Measurements from ENCODE around the gene KRT37. TPM values are rescaled to one million over a fixed set of nuclear protein-coding genes. Genes with fewer than 3 reads are reported as not detected.
"Not testable (repeated sequence)": the region's sequence is repeated elsewhere in the genome, so short reads cannot be mapped to it uniquely, and the experiment has no call there.

Gene KRT37
- total RNA-seq, 4 donors from 2014 or later: not detected

DNA sequence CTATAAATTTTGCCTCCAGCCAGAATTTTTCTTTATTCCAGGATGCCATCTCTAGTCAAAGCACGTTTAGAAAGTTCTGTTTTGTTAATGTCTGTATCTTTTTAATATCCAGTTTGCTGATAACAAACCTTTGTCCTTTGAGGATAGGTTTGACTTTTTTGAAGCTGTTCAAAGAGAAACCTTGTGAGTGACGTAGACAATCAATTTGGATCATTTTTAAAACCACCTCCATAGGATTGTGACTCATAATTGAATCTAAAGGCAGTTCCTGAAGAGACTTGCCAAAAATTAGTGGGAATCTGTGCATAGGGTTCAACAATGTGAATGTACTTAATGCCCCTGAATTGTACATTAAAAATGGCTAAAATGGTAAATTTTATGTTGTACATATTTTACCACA lies 32.9 kb downstream of the KRT37 start:
- intact Hi-C loops (cut with DNase I; ENCODE audit: low total_unique reads): no loop called here
- no peak for DNase-seq (ENCODE audit: low spot score in 2 of 2)
- 32 to 37% methylated on average over 2 of the region's 2 CpGs for WGBS, 2 donors
- TF ChIP-seq, protein P1, sequence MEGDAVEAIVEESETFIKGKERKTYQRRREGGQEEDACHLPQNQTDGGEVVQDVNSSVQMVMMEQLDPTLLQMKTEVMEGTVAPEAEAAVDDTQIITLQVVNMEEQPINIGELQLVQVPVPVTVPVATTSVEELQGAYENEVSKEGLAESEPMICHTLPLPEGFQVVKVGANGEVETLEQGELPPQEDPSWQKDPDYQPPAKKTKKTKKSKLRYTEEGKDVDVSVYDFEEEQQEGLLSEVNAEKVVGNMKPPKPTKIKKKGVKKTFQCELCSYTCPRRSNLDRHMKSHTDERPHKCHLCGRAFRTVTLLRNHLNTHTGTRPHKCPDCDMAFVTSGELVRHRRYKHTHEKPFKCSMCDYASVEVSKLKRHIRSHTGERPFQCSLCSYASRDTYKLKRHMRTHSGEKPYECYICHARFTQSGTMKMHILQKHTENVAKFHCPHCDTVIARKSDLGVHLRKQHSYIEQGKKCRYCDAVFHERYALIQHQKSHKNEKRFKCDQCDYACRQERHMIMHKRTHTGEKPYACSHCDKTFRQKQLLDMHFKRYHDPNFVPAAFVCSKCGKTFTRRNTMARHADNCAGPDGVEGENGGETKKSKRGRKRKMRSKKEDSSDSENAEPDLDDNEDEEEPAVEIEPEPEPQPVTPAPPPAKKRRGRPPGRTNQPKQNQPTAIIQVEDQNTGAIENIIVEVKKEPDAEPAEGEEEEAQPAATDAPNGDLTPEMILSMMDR (IDR thresholded peaks at IDR 0.05): no peak
- TF ChIP-seq POLR2A (IDR thresholded peaks at IDR 0.05): no peak
- H3K4me3 ChIP-seq (ENCODE audit: low read depth, poor library complexity, severe bottlenecking): no peak overlapping the region

DNA sequence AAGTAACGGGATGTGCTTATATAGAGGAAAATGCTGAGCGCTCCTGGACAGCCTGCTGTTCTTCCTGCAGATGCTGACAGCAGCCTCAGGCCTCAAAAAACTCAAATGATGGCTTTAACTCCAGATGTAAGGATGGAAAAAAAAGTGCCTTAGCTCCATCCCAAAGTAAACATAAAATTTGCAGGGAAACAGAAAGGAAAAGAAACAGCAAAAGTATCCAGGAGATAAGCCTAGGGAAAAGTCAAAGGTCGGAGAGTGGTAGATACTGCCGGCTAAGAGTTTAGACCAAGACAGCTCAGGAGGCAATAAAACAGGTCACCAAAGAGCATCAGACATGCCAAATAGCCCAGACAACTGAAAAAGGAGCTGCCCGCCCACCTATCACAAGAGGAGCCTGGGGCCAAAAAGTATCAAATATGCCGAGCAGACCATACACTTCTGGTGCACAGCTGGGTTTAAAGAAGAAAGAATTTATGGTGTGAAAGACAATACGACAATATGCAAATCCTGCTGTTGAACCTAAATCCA lies 33.9 kb downstream of the KRT37 start:
- TF ChIP-seq, protein P1 (IDR thresholded peaks at IDR 0.05): no peak
- no peak for TF ChIP-seq POLR2A (IDR thresholded peaks at IDR 0.05)
- H3K4me3 ChIP-seq (ENCODE audit: low read depth, poor library complexity, severe bottlenecking): no peak overlapping the region
- DNase-seq (ENCODE audit: low spot score in 2 of 2): no peak
- intact Hi-C loops (cut with DNase I; ENCODE audit: low total_unique reads): no loop called here
- 60 to 68% methylated on average over 7 of the region's 7 CpGs for WGBS, 2 donors

DNA sequence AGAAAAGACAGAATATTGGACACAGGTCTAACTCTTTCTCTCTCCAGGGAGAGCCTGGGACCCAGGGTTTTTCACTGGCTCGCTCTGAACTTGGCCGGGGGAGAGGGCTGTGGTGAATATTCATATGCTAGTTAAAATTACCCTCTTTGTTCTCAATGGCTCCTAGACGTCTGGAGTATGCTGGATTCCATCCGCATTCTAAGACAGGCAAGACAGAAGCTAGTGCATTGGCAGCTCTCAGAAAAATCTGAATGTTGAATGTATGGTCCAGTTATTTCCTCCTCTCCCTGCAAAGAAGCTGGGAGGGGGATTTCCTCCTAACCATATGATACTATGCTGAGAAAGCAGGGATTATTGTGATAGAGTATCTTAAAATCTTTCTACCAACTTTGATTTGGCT lies 36.7 kb downstream of the KRT37 start:
- intact Hi-C loops (cut with DNase I; ENCODE audit: low total_unique reads): no loop called here
- no peak overlapping the region for H3K4me3 ChIP-seq (ENCODE audit: low read depth, poor library complexity, severe bottlenecking)
- 76 to 82% methylated on average over 4 of the region's 4 CpGs for WGBS, 2 donors
- TF ChIP-seq, protein P1 (IDR thresholded peaks at IDR 0.05): no peak
- TF ChIP-seq POLR2A (IDR thresholded peaks at IDR 0.05): no peak
- no peak for DNase-seq (ENCODE audit: low spot score in 2 of 2)

DNA sequence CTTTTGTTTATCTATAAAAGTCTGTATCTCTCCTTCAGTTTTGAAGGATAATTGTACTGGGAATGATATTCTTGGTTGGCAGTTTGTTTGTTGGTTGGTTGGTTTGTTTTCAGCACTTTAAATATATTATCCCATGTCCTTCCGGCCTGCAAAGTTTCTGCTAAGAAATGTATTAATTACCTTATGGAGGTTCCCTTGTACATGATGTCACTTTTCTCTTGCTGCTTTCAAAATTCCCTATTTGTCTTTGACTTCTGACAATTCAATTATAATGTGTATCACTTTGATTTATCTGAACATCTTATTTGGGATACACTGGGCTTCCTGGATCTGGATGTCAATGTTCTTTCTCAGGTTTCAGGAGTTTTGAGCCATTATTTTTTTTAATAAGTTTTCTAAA lies 38.2 kb downstream of the KRT37 start:
- no peak for DNase-seq (ENCODE audit: low spot score in 2 of 2)
- intact Hi-C loops (cut with DNase I; ENCODE audit: low total_unique reads): no loop called here
- no peak for TF ChIP-seq POLR2A (IDR thresholded peaks at IDR 0.05)
- TF ChIP-seq, protein P1 (IDR thresholded peaks at IDR 0.05): no peak
- H3K4me3 ChIP-seq (ENCODE audit: low read depth, poor library complexity, severe bottlenecking): no peak overlapping the region
- WGBS, 2 donors: 100% methylated on average over 1 of the region's 1 CpG

DNA sequence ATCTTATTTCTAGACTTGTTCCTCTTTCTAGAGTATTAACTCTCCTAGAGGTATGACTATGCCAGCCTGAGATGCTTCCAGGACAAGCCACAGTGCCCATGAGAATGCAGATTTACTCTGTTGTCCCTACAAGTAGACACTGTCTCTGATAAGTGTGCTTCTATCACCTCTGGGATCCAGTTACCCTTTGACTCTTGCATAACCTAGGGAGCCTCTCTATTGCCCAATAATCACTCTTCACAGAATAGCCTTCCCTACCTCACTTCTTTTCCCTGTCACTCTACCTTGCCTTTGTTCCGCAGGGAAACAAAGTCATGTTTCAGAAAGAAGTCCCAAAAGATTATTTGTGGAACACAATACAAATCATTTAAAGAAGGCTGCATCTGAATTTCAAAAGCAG lies 40.7 kb downstream of the KRT37 start:
- DNase-seq (ENCODE audit: low spot score in 2 of 2): no peak
- WGBS, 2 donors: 88 to 100% methylated on average over 1 of the region's 1 CpG
- TF ChIP-seq POLR2A (IDR thresholded peaks at IDR 0.05): no peak
- TF ChIP-seq, protein P1 (IDR thresholded peaks at IDR 0.05): no peak
- intact Hi-C loops (cut with DNase I; ENCODE audit: low total_unique reads): no loop called here
- no peak overlapping the region for H3K4me3 ChIP-seq (ENCODE audit: low read depth, poor library complexity, severe bottlenecking)

DNA sequence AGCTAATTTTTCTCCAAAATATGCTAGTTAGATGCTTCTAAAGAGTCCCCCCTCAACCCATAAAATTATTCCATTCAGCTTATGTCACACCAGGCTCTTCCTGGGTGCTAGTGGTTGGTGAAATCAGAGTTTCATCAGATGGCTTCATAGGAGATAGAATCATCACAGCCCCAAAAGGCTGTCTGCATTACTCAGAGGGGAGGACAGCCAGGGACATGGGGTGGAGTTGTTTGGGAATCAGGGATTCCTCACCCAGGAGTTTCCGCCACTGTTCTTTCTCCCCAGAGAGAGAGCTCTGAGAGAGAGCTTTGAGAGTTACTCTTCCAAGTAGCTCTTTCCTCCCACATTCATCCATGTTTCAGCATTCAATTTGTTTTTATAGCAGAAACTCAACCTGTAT lies 42.0 kb downstream of the KRT37 start:
- intact Hi-C loops (cut with DNase I; ENCODE audit: low total_unique reads): no loop called here
- TF ChIP-seq, protein P1 (IDR thresholded peaks at IDR 0.05): no peak
- no peak for TF ChIP-seq POLR2A (IDR thresholded peaks at IDR 0.05)
- WGBS, 2 donors: 89 to 92% methylated on average over 1 of the region's 1 CpG
- DNase-seq (ENCODE audit: low spot score in 2 of 2): no peak
- no peak overlapping the region for H3K4me3 ChIP-seq (ENCODE audit: low read depth, poor library complexity, severe bottlenecking)

DNA sequence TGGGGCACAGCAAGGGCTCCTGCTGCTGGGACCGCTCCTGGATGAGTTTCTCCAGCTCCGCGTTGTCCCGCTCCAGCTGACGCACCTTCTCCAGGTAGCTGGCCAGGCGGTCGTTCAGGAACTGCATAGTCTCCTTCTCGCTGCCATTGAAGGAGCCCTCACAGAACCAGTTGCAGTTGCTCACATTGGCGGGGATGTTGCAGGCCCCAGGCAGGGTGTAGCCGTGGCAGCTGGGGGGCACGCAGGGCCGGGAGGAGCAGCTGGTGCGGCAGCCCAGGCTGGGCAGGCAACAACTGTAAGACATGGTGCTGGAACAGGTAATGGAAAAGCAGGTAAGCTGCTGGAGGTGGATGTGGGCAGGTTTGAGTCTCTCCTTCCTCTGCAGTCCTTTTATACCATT lies 42.4 kb downstream of the KRT37 start, which contains the start of gene KRT34:
Gene KRT34, minus strand, starts transcription at position 364 of the 400 bp plus-strand sequence. Its CDS starts 60 bp downstream, at position 304.
- H3K4me3 ChIP-seq (ENCODE audit: low read depth, poor library complexity, severe bottlenecking); DNase-seq (ENCODE audit: low spot score in 2 of 2); intact Hi-C loops (cut with DNase I; ENCODE audit: low total_unique reads): not testable (repeated sequence)
- 92 to 96% methylated on average over 13 of the region's 13 CpGs for WGBS, 2 donors

DNA sequence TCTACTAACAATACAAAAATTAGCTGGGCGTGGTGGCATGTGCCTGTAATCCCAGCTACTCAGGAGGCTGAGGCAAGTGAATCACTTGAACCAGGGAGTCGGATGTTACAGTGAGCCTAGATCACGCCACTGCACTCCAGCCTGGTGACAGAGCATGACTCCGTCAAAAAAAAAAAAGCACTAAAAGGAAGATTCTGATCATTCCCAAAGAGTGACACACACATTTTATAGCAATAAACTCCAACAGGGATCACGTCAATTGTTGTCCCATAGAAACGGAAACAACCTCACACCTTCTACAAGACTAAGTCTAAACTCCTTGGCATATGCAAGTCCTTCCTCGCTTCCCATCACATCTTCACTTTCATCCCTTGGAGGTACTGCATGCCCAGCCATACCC lies 44.3 kb downstream of the KRT37 start:
- H3K4me3 ChIP-seq (ENCODE audit: low read depth, poor library complexity, severe bottlenecking); intact Hi-C loops (cut with DNase I; ENCODE audit: low total_unique reads); DNase-seq (ENCODE audit: low spot score in 2 of 2): not testable (repeated sequence)
- 83 to 88% methylated on average over 7 of the region's 7 CpGs for WGBS, 2 donors
